Measurements from ENCODE around the gene POU4F3.

- TF ChIP-seq POLR2A (IDR thresholded peaks at IDR 0.05; ENCODE audit: control extremely low read depth in 1 of 2, low read depth in 2 of 2, low read length in 2 of 2), result no peak
- no peak for TF ChIP-seq MAX (IDR thresholded peaks at IDR 0.05)
- TF ChIP-seq CTCF (IDR thresholded peaks at IDR 0.05; ENCODE audit: control extremely low read depth in 1 of 3, insufficient read depth in 1 of 3, low read depth in 1 of 3, low read length in 3 of 3), result no peak
- TF ChIP-seq EP300 (IDR thresholded peaks at IDR 0.05; ENCODE audit: borderline replicate concordance in 1 of 2, low read depth in 2 of 2, low read length in 2 of 2), result no peak
- peak; percentile 98 for TF ChIP-seq EZH2 (IDR thresholded peaks at IDR 0.05; ENCODE audit: low read depth, low read length, severe bottlenecking)
- no peak for TF ChIP-seq GABPA (IDR thresholded peaks at IDR 0.05; ENCODE audit: borderline replicate concordance, insufficient read depth, low read length)
- no peak for TF ChIP-seq CBX5 (IDR thresholded peaks at IDR 0.05; ENCODE audit: low read depth, low read length)
- no peak for TF ChIP-seq SIRT6 (IDR thresholded peaks at IDR 0.05; ENCODE audit: low read length)
- TF ChIP-seq NRF1 (IDR thresholded peaks at IDR 0.05; ENCODE audit: low read depth, low read length), result no peak
- no peak for TF ChIP-seq EGR1 (IDR thresholded peaks at IDR 0.05; ENCODE audit: borderline replicate concordance, low read depth, low read length)
- no peak for TF ChIP-seq ATF2 (IDR thresholded peaks at IDR 0.05; ENCODE audit: low read length)
- TF ChIP-seq TAF1 (IDR thresholded peaks at IDR 0.05; ENCODE audit: low read depth, low read length), result no peak
- no peak for TF ChIP-seq CEBPB (IDR thresholded peaks at IDR 0.05; ENCODE audit: low read depth, low read length)
- TF ChIP-seq RAD21 (IDR thresholded peaks at IDR 0.05 in 1 of 2, conservative IDR thresholded peaks at IDR 0.05 in 1 of 2; ENCODE audit: low read depth in 2 of 2, low read length in 2 of 2), result no peak
These were observed 1.1 kb downstream of the POU4F3 start for GRCh38 chr5:146339715-146340259.

All from H1 (cell line).